NCI-H774 (cell line): Measurements from ENCODE around the gene CERS3.
"Not testable (repeated sequence)": the region's sequence is repeated elsewhere in the genome, so short reads cannot be mapped to it uniquely, and the experiment has no call there.

ENCODE experiments used
- DNase-seq: peaks from one replicate; lab custom pipeline; 2025; lab: John Stamatoyannopoulos, UW

CERS3 gene

GRCh38 chr15:100464888-100465287 is 63.9 kb downstream of the CERS3 start:
- DNase-seq = no peak

DNA sequence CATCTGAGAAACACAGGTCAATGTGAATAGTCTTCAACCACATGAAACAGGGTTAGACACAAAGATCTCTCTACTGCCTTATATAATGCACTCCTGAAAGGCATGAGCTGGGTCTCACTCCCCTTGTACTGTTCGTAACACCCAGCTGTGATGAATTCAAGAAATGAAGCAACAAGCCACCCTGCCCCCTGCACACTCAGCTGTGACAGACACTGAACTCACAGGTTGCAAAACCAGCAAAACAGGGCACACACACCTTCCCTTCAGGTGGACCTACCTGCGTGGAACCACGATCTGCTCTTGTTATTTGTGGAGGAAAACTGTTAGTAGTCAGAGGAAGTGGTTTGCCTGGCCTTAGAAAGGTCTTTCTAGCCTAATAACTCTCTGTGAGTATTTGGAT is 64.5 kb downstream of the CERS3 start:
- no peak for DNase-seq

GRCh38 chr15:100463515-100463914 is 65.2 kb downstream of the CERS3 start:
- no peak for DNase-seq

- DNase-seq = no peak
Measured at GRCh38 chr15:100461049-100461448, 67.7 kb downstream of the CERS3 start.

DNA sequence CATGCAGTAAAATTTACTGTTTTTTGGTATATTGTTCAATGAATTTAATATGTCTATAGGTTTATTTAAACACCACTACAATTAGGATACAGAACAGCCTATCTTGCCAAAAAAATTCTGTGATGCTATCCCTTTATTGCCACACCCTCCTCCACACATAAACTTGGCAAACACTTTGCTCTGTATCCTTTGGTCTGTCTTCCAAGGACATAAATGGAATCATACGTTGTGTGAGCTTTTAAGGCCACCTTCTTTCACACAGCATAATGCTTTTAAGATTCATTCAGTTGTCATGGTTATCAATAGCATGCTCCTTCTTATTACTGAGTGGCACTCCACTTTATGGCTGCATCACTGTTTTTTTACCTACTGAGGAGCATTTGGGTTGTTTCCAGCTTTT is 71.5 kb downstream of the CERS3 start:
- no peak for DNase-seq

DNA sequence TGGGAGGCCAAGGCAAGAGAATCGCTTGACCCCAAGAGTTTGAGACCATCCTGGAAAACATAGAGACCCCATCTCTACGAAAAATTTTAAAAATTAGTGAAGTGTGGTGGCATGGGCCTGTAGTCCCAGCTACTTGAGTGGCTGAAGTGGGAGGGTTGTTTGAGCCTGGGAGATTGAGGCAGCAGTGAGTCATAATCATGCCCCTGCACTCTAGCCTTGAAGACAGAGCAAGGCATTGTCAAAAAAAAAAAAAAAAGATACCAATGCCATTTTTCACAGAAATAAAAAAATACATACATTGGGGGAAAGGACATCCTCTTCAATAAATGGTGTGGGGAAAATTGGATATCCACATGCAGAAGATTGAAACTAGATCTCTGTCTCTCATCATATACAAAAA is 74.6 kb downstream of the CERS3 start:
- DNase-seq = no peak

- DNase-seq = no peak
Measured at GRCh38 chr15:100448481-100448880, 80.3 kb downstream of the CERS3 start.

GRCh38 chr15:100441063-100441462 is 87.7 kb downstream of the CERS3 start:
- DNase-seq = not testable (repeated sequence)

- DNase-seq = no peak
Measured at GRCh38 chr15:100439514-100439913, 89.2 kb downstream of the CERS3 start.

DNA sequence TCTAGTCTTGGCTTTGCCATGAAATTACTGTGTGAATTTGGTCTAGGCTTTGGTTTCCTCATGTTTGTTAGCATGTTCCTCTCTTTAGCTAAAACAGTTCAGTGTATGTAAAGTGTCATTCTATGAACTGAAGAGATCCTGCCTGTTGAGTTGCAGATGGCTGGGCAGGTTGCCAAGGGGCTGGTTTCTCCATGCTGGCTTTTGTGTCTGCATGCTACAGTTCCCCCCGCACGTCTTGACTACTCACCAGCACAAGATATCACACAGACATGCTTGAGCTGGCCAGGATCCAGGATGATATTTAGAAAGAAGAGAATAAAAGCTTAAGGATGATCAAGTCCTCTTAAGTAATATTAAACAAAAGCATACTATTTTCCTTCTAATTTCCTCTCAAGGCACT is 90.2 kb downstream of the CERS3 start:
- DNase-seq = peak; percentile 11

DNA sequence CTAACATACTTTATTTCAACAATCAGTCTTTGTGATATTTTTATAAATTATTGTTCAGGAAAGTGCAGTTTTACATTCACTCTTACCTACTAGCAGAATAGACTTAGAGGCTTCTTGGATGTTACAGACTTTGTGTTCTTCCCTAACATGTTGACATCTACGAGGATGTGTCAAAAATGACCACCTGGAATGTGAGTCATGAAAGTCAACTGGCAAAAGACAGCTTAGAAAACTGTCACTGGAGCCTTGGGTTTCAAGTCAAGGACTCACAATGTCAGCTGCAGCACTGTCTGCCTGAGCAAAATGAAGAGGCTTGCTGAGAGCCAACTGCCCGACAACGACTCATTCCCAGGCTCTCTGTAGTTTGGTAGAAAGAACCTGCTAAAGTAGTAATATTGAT is 91.5 kb downstream of the CERS3 start:
- no peak for DNase-seq

DNA sequence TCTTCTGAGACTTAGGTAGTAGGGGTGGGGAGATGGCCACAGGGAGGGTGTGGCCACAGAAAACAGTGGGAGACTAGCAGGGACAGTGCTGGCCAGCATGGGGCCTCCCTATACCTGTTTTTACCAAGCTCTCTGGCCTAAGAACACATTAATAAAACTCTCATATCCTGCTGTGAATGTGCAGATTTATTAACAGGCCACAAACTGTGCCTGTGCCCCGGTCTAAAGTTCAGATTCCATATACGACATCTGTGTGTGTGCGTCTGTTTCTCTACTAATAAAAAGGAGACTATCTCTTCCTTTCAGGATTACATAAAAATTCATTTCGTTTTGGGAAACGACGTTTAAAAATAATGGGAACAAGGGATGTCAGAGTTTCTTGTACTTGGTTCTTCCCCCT is 94.2 kb downstream of the CERS3 start:
- no peak for DNase-seq

- no peak for DNase-seq
Measured at GRCh38 chr15:100434038-100434437, 94.7 kb downstream of the CERS3 start.

- no peak for DNase-seq
Measured at GRCh38 chr15:100433304-100433703, 95.4 kb downstream of the CERS3 start.

DNA sequence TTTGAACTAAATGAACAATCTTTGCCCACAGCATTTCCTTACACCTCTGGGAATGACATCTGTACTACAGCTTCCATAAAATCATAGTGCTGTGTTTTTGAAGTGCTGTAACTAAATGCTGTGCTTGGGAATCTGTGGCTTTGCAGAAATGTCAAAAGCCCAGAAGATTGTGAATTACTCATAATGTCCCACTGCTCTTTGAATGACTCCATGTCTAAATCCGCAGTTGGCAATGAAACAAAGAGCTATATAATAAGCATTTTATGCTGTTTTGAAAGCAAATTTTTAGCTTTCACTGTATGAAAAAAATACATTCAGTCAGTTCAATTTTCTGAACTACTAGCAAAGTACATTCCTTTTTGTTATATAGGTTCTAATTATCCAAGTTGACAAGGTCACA is 98.3 kb downstream of the CERS3 start:
- DNase-seq = no peak

GRCh38 chr15:100429116-100429728 is 99.5 kb downstream of the CERS3 start:
- no peak for DNase-seq

- no peak for DNase-seq
Measured at GRCh38 chr15:100426937-100427336, 101.8 kb downstream of the CERS3 start.

DNA sequence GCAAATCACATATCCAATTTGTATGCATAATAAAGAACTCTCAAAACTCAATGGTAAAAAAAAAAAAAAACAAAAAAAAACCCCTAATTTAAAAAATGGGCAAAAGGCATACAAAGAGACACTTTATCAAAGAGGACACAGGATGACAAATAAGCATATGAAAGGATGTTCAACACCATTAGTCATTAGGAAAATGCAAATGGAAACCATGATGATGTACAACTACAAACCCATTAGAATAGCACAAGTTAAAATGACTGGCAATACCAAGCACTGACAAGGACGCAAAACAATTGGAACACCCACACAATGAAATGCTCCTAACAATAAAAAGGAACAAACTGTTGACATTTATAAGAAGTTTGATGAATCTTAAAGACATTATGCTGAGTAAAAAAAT is 123.6 kb downstream of the CERS3 start:
- no peak for DNase-seq

GRCh38 chr15:100400996-100401395 is 127.8 kb downstream of the CERS3 start:
- DNase-seq = no peak

DNA sequence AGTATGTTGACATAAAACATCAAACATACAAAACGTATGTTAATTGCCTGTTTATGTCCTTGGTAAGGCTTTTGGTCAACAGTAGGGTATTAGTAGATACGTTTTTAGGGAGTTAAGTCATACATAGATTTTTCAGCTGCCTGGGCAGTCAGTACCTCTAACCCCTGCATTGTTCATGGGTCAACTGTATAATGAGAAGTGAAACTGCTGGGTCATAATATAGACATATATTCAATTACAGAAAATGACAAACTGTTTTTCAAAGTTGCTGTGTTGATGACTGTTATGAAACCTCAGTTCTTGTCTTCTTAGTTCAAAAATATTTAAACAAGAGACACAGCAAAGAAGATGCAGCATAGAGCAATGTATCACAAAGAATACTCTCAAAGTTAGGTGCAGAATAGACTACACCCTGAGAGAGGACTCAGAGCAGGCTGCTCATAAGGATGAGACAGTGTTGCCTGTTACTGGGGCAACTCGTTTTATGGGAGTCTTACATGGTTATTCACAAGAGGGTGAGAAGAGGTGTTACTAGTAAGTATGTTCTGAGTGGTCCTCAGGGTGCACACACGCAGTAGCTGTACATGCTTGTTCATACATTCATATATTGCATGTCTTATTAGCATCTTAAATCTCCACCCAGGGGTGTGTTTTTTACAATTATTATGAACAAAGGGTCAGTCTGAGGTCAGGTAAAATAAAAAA is 133.9 kb downstream of the CERS3 start:
- no peak for DNase-seq

GRCh38 chr15:100393008-100393407 is 135.7 kb downstream of the CERS3 start:
- DNase-seq = no peak

GRCh38 chr15:100385300-100386050 is 143.3 kb downstream of the CERS3 start:
- no peak for DNase-seq

GRCh38 chr15:100384108-100384410 is 144.7 kb downstream of the CERS3 start:
- no peak for DNase-seq
